H9 (cell line): Measurements from ENCODE around the gene PHF21A. TPM values are rescaled to one million over a fixed set of nuclear protein-coding genes. Genes with fewer than 3 reads are reported as not detected.
"Not testable (repeated sequence)": the region's sequence is repeated elsewhere in the genome, so short reads cannot be mapped to it uniquely, and the experiment has no call there.

Source experiments
- DNase-seq: peaks from one replicate; pipeline ENCODE4 v3.0.0-alpha.2; 2017
- H2AFZ ChIP-seq: one replicate; pipeline ENCODE4 v1.6.1; 2013; ENCODE audit warnings: mild to moderate bottlenecking, low read length, control low read depth, moderate library complexity
- H2AK5ac ChIP-seq: 2 replicates; pipeline ENCODE4 v1.6.1; 2013; ENCODE audit warnings: low read length, control low read depth, mixed read lengths; ENCODE audit not compliant: insufficient read length
- H2BK120ac ChIP-seq: one replicate; pipeline ENCODE4 v1.6.1; 2013; ENCODE audit warnings: low read depth, mild to moderate bottlenecking, low read length, control low read depth, inconsistent platforms; ENCODE audit not compliant: poor library complexity, severe bottlenecking
- H2BK12ac ChIP-seq: 2 replicates; pipeline ENCODE4 v1.6.1; 2013; ENCODE audit warnings: low read length, control low read depth, mixed read lengths, low read depth; ENCODE audit not compliant: insufficient read length
- H2BK15ac ChIP-seq: 2 replicates; pipeline ENCODE4 v1.6.1; 2013; ENCODE audit warnings: low read depth, low read length, control low read depth
- H2BK20ac ChIP-seq: one replicate; pipeline ENCODE4 v1.6.1; 2013; ENCODE audit warnings: low read depth, mild to moderate bottlenecking, low read length, control low read depth, inconsistent platforms; ENCODE audit not compliant: poor library complexity, severe bottlenecking
- H2BK5ac ChIP-seq: 2 replicates; pipeline ENCODE4 v1.6.1; 2013; ENCODE audit warnings: low read length, control low read depth, mixed read lengths; ENCODE audit not compliant: insufficient read length
- H3K14ac ChIP-seq: 2 replicates; pipeline ENCODE4 v1.6.1; 2013; ENCODE audit warnings: low read length, control low read depth; ENCODE audit not compliant: insufficient read depth
- H3K18ac ChIP-seq: 2 replicates; pipeline ENCODE4 v1.6.1; 2013; ENCODE audit warnings: low read depth, mild to moderate bottlenecking, mixed read lengths, low read length, control low read depth; ENCODE audit not compliant: insufficient read length
- H3K23ac ChIP-seq: 2 replicates; pipeline ENCODE4 v1.6.1; 2013; ENCODE audit warnings: low read length, control low read depth, mixed read lengths, low read depth; ENCODE audit not compliant: insufficient read length
- H3K23me2 ChIP-seq: 2 replicates; pipeline ENCODE4 v1.6.1; 2013; ENCODE audit warnings: low read depth, mild to moderate bottlenecking, mixed read lengths, low read length, control low read depth; ENCODE audit not compliant: insufficient read length, poor library complexity, severe bottlenecking
- H3K27ac ChIP-seq: 2 replicates; pipeline ENCODE4 v1.5.1; 2013; ENCODE audit warnings: low read length, control low read depth, mixed read lengths, low read depth; ENCODE audit not compliant: insufficient read length
- H3K27me3 ChIP-seq: 2 replicates; pipeline ENCODE4 v1.6.1; 2013; ENCODE audit warnings: low read length, control low read depth, inconsistent platforms; ENCODE audit not compliant: insufficient read depth
- H3K4ac ChIP-seq: 2 replicates; pipeline ENCODE4 v1.6.1; 2013; ENCODE audit warnings: low read depth, mild to moderate bottlenecking, control low read depth, inconsistent platforms, low read length, moderate library complexity
- H3K4me1 ChIP-seq: 2 replicates; pipeline ENCODE4 v1.6.1; 2013; ENCODE audit warnings: low read length, control low read depth, inconsistent platforms; ENCODE audit not compliant: insufficient read depth
- H3K4me2 ChIP-seq: 2 replicates; pipeline ENCODE4 v1.6.1; 2013; ENCODE audit warnings: low read length, control low read depth, mixed read lengths; ENCODE audit not compliant: insufficient read length, insufficient read depth
- H3K56ac ChIP-seq: 2 replicates; pipeline ENCODE4 v1.6.1; 2013; ENCODE audit warnings: low read depth, mild to moderate bottlenecking, mixed read lengths, low read length, control low read depth; ENCODE audit not compliant: insufficient read length
- H3K79me1 ChIP-seq: 2 replicates; pipeline ENCODE4 v1.6.1; 2013; ENCODE audit warnings: low read depth, mild to moderate bottlenecking, moderate library complexity, low read length, control low read depth, inconsistent platforms; ENCODE audit not compliant: insufficient read depth, poor library complexity, severe bottlenecking
- H3K79me2 ChIP-seq: 2 replicates; pipeline ENCODE4 v1.6.1; 2013; ENCODE audit warnings: low read length, control low read depth, inconsistent platforms; ENCODE audit not compliant: insufficient read depth
- H3K9ac ChIP-seq: 2 replicates; pipeline ENCODE4 v1.6.1; 2013; ENCODE audit warnings: low read length, control low read depth, mixed read lengths; ENCODE audit not compliant: insufficient read length; ENCODE audit errors: extremely low read depth
- H3K9me3 ChIP-seq: one replicate; pipeline ENCODE4 v1.6.1; 2013; ENCODE audit warnings: low read depth, low read length, inconsistent platforms; ENCODE audit not compliant: control insufficient read depth
- H3T11ph ChIP-seq: one replicate; pipeline ENCODE4 v1.6.1; 2013; ENCODE audit warnings: mild to moderate bottlenecking, low read length, control low read depth, inconsistent platforms
- H4K20me1 ChIP-seq: one replicate; pipeline ENCODE4 v1.6.1; 2013; ENCODE audit not compliant: control insufficient read depth, insufficient read length, insufficient read depth
- H4K5ac ChIP-seq: 2 replicates; pipeline ENCODE4 v1.6.1; 2013; ENCODE audit warnings: low read depth, mild to moderate bottlenecking, mixed read lengths, low read length, control low read depth; ENCODE audit not compliant: insufficient read length
- H4K8ac ChIP-seq: replicated peaks from 2 replicates; pipeline ENCODE4 v1.6.1; 2013; ENCODE audit warnings: low read length, control low read depth, mixed read lengths, low read depth; ENCODE audit not compliant: insufficient read length
- H4K91ac ChIP-seq: 2 replicates; pipeline ENCODE4 v1.6.1; 2013; ENCODE audit warnings: low read depth, mild to moderate bottlenecking, moderate library complexity, mixed read lengths, low read length, control low read depth; ENCODE audit not compliant: insufficient read length
- H3K27ac Mint-ChIP-seq, 3 experiments: 2 replicates in 2 of 3; 3 replicates in 1 of 3; pipeline ENCODE4 v1.8.0; 2020 to 2021; ENCODE audit warnings: mixed read lengths in 3 of 3, mild to moderate bottlenecking in 1 of 3, moderate library complexity in 1 of 3
- H3K27me3 Mint-ChIP-seq: 2 replicates; pipeline ENCODE4 v1.8.0; 2021; ENCODE audit warnings: low read depth, mild to moderate bottlenecking, moderate library complexity, mixed read lengths
- H3K36me3 Mint-ChIP-seq, 3 experiments: 2 replicates in 2 of 3; 3 replicates in 1 of 3; pipeline ENCODE4 v1.8.0; 2020 to 2021; ENCODE audit warnings: low read depth in 3 of 3, mixed read lengths in 3 of 3; ENCODE audit not compliant: insufficient read depth in 1 of 3
- H3K4me1 Mint-ChIP-seq, 2 experiments: 2 replicates each; pipeline ENCODE4 v1.8.0; 2020; ENCODE audit warnings: mixed read lengths in 2 of 2
- H3K4me3 Mint-ChIP-seq, 2 experiments: 2 replicates in 1 of 2; 3 replicates in 1 of 2; pipeline ENCODE4 v1.8.0; 2020 to 2021; ENCODE audit warnings: mild to moderate bottlenecking in 2 of 2, mixed read lengths in 2 of 2, moderate library complexity in 1 of 2
- H3K9me3 Mint-ChIP-seq, 2 experiments: 2 replicates in 1 of 2; 3 replicates in 1 of 2; pipeline ENCODE4 v1.8.0; 2020; ENCODE audit warnings: mild to moderate bottlenecking in 2 of 2, mixed read lengths in 2 of 2, moderate library complexity in 1 of 2
- WGBS: extraction: QIAGEN DNeasy Blood & Tissue Kit; methylation state at CpG from one replicate; pipeline ENCODE4 v1.1.7; 2013; ENCODE audit warnings: missing lambda C conversion rate, low lambda C conversion rate, mixed read lengths; ENCODE audit not compliant: insufficient read length; ENCODE audit errors: extremely low coverage; 5-methylcytosine and 5-hydroxymethylcytosine counted together
- total RNA-seq: library from RNA; stranded (reverse); gene quantifications from 2 replicates; pipeline ENCODE4 v1.2.1, GENCODE V29; 2021
- TF ChIP-seq, protein P1 (sequence below): fragments of 200-600 bp; sonication (generic); conservative IDR thresholded peaks from 3 replicates; pipeline ENCODE4 v1.8.0; 2021; ENCODE audit warnings: antibody characterized with exemption, mild to moderate bottlenecking

PHF21A gene
- total RNA-seq, 1 experiment from 2014 or later, result 33.8 TPM

GRCh38 chr11:45900916-45901617 lies 220.2 kb downstream of the PHF21A start:
- Histone ChIP-seq H3K4me1 (no peaks in the 10 kb centered on the region), H3K23ac (no peak overlapping the region), H4K91ac (no peak overlapping the region), H2BK5ac (no peak overlapping the region), H3K14ac (no peak overlapping the region), H4K5ac (no peak overlapping the region), H3K27me3 (no peaks in the 10 kb centered on the region; the same call in 1 of the 2 replicates), H2AK5ac (no peak overlapping the region), H3K4me2 (peak overlapping the region; percentile 78), H3K79me1 (no peaks in the 10 kb centered on the region), H4K8ac (no peak overlapping the region), H2BK12ac (no peak overlapping the region), H3K9me3 (no peaks in the 10 kb centered on the region), H3K9ac (no peak overlapping the region), H3K18ac (no peak overlapping the region), H4K20me1 (no peaks in the 10 kb centered on the region), H3K56ac (no peak overlapping the region), H3K4ac (no peak overlapping the region), H2BK20ac (no peak overlapping the region), H2BK120ac (no peak overlapping the region), H3K23me2 (peaks cover 10% of the 10 kb centered on the region), H3K27ac (no peak overlapping the region), H3K79me2 (no peaks in the 10 kb centered on the region), H2BK15ac (no peak overlapping the region), H2AFZ (no peak overlapping the region), H3T11ph (no peak overlapping the region)
- WGBS, result no CpG with 5 or more reads among the region's 8 CpGs
- no peak overlapping the region for H3K27ac Mint-ChIP-seq
- peaks cover 6% of the 10 kb centered on the region for H3K27me3 Mint-ChIP-seq
- no peaks in the 10 kb centered on the region for H3K9me3 Mint-ChIP-seq
- H3K4me1 Mint-ChIP-seq, result peaks cover 12 to 23% of the 10 kb centered on the region in 2 experiments
- peaks cover 6 to 36% (median 17%) of the 10 kb centered on the region in 3 experiments; a peak in 6 of 7 replicates for H3K36me3 Mint-ChIP-seq
- no peak for DNase-seq
- TF ChIP-seq, protein P1, sequence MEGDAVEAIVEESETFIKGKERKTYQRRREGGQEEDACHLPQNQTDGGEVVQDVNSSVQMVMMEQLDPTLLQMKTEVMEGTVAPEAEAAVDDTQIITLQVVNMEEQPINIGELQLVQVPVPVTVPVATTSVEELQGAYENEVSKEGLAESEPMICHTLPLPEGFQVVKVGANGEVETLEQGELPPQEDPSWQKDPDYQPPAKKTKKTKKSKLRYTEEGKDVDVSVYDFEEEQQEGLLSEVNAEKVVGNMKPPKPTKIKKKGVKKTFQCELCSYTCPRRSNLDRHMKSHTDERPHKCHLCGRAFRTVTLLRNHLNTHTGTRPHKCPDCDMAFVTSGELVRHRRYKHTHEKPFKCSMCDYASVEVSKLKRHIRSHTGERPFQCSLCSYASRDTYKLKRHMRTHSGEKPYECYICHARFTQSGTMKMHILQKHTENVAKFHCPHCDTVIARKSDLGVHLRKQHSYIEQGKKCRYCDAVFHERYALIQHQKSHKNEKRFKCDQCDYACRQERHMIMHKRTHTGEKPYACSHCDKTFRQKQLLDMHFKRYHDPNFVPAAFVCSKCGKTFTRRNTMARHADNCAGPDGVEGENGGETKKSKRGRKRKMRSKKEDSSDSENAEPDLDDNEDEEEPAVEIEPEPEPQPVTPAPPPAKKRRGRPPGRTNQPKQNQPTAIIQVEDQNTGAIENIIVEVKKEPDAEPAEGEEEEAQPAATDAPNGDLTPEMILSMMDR, result no peak
- peak overlapping the region; percentile 71 to 79 for H3K4me3 Mint-ChIP-seq

DNA sequence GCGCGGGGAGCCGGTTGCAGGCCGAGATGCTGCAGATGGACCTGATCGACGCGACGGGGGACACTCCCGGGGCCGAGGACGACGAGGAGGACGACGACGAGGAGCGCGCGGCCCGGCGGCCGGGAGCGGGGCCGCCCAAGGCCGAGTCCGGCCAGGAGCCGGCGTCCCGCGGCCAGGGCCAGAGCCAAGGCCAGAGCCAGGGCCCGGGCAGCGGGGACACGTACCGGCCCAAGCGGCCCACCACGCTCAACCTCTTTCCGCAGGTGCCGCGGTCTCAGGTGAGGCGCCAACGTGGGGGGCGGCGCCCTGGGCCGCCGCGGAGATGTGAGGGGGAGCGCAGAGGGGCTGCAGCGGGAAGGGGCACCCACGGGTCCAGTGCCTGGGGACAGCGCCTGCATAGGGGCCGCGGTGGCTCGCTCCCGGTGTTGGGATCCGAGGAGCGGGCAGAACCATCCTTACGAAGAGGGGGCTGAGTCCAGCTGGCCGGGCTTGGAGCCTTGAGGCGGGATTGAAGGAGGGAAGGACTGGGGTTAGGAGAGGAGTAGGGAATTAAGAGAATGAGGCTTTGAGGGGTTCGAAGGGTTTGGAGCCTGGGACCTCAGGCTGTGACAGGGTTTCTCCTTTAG lies 221.0 kb downstream of the PHF21A start:
- H2AFZ ChIP-seq, H3K9me3 ChIP-seq, H2BK120ac ChIP-seq, H2BK5ac ChIP-seq, H2BK20ac ChIP-seq, DNase-seq, H3K27me3 ChIP-seq, H3K79me1 ChIP-seq, H4K20me1 ChIP-seq, H4K91ac ChIP-seq, H3K4ac ChIP-seq, H3K23ac ChIP-seq, H3K27ac ChIP-seq, H3K18ac ChIP-seq, H3K9ac ChIP-seq, H3K23me2 ChIP-seq, H3K27me3 Mint-ChIP-seq, H4K8ac ChIP-seq, H3K14ac ChIP-seq, H2BK12ac ChIP-seq, H3K56ac ChIP-seq, H3K4me1 ChIP-seq, H3K9me3 Mint-ChIP-seq, H3K27ac Mint-ChIP-seq, H4K5ac ChIP-seq, H2BK15ac ChIP-seq, H3T11ph ChIP-seq, H3K79me2 ChIP-seq, H2AK5ac ChIP-seq: not testable (repeated sequence)
- H3K4me2 ChIP-seq, result peak overlapping the region; percentile 78
- peaks cover 6 to 36% (median 17%) of the 10 kb centered on the region in 3 experiments; a peak in 6 of 7 replicates for H3K36me3 Mint-ChIP-seq
- H3K4me3 Mint-ChIP-seq, result peak overlapping the region; percentile 71 to 79
- peaks cover 15 to 27% of the 10 kb centered on the region in 2 experiments for H3K4me1 Mint-ChIP-seq
- WGBS, result no CpG with 5 or more reads among the region's 59 CpGs
